ENCODE data around the gene PAX4. TPM values are rescaled to one million over a fixed set of nuclear protein-coding genes. Genes with fewer than 3 reads are reported as not detected.

PAX4 gene
- total and polyA plus RNA-seq, 10 donors: not detected

DNA sequence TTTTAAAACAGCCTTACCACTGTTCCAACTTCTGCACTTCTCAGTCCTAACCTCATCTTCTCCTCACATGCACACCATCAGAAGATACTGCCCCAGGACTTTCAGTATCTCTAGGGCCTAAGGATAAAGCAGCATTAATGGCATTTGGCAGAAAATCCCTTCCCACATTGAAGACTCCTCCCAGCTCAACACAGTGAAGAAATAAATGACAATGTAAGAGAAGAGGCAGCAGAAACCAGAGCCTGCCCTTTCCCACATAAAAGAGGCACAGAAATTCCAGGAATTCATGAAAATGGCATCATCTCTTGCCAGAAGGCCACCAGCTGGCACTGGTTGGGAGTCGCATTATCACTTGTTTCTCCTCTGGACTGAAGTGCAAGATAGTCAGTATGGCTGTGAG lies 36.2 kb downstream of the PAX4 start:
- intact Hi-C loops (cut with DNase I; ENCODE audit: low total_unique reads): loop anchor here (10.0 kb wide), 2 partner anchors 187 to 623 kb away; partner anchors contain the start of gene ZNF800
- Histone ChIP-seq H3K27ac (no peak overlapping the region), H3K36me3 (peaks cover 0 to 62% (median 35%) of the 10 kb centered on the region in 6 donors), H3K9me3 (no peaks in the 10 kb centered on the region), H3K27me3 (replicated peaks in 1 of 7) (no peaks in the 10 kb centered on the region), H3K4me3 (no peak overlapping the region), H3K4me1 (peaks cover 31 to 74% (median 52%) of the 10 kb centered on the region in 6 donors)
- TF ChIP-seq CTCF (IDR thresholded peaks at IDR 0.05 in 8 of 11, conservative IDR thresholded peaks at IDR 0.05 in 3 of 11) (no peak), POLR2A (IDR thresholded peaks at IDR 0.05) (no peak), POLR2AphosphoS5 (IDR thresholded peaks at IDR 0.05) (no peak)
- WGBS, 5 donors: 93 to 100% (median 94%) methylated on average over 1 of the region's 1 CpG
- no peak for DNase-seq

GRCh38 chr7:127580612-127581011 lies 37.3 kb downstream of the PAX4 start:
- H3K9me3 ChIP-seq: no peaks in the 10 kb centered on the region
- DNase-seq: no peak
- H3K36me3 ChIP-seq: peaks cover 0 to 64% (median 35%) of the 10 kb centered on the region in 6 donors
- H3K4me1 ChIP-seq: peaks cover 31 to 63% (median 48%) of the 10 kb centered on the region in 6 donors
- intact Hi-C loops (cut with DNase I; ENCODE audit: low total_unique reads): loop anchor here (10.0 kb wide), 2 partner anchors 186 to 624 kb away; partner anchors contain the start of gene ZNF800
- no peaks in the 10 kb centered on the region for H3K27me3 ChIP-seq (replicated peaks in 1 of 7)
- TF ChIP-seq POLR2A (IDR thresholded peaks at IDR 0.05) (no peak), POLR2AphosphoS5 (IDR thresholded peaks at IDR 0.05) (no peak), CTCF (IDR thresholded peaks at IDR 0.05 in 8 of 11, conservative IDR thresholded peaks at IDR 0.05 in 3 of 11) (no peak)
- no peak overlapping the region for H3K4me3 ChIP-seq
- H3K27ac ChIP-seq: no peak overlapping the region

DNA sequence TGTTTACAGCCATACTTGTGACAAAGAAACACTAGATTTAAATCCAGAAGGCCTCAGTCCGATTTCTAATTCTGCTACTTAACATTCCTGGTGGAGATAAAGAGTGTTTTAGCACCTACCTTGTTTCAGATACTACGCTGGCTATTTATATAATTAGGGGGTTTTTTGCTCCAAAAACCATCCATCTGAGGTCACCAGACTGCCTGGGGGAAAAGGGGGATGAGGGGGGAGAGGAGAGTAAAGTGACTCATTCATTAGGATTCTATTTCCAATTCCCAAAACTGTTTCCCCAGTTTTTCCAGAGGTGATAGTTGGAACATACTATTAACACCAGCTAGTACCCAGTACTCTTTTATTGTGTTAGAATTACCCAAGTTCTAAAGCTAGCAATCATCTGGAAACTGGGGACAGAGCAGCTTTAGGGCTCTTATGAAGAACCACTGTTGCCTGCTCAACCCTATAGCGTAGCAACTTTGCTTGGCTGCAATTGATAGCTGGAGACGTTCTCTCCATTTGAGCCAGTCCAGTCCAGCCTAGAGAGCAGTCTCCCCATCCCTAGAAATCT lies 39.1 kb downstream of the PAX4 start:
- no peak overlapping the region for H3K27ac ChIP-seq
- intact Hi-C loops (cut with DNase I; ENCODE audit: low total_unique reads): no loop called here
- peaks cover 24 to 49% (median 34%) of the 10 kb centered on the region in 6 donors for H3K4me1 ChIP-seq

More for the DNA sequence above, 39.1 kb downstream of the PAX4 start:
- Histone ChIP-seq H3K4me3 (no peak overlapping the region), H3K9me3 (no peaks in the 10 kb centered on the region), H3K36me3 (peaks cover 0 to 74% (median 35%) of the 10 kb centered on the region in 6 donors), H3K27me3 (replicated peaks in 1 of 7) (no peaks in the 10 kb centered on the region)
- 85 to 94% (median 93%) methylated on average over 4 of the region's 4 CpGs for WGBS, 5 donors
- no peak for DNase-seq
- no peak for TF ChIP-seq CTCF (IDR thresholded peaks at IDR 0.05 in 8 of 11, conservative IDR thresholded peaks at IDR 0.05 in 3 of 11)
- TF ChIP-seq POLR2AphosphoS5 (IDR thresholded peaks at IDR 0.05): no peak
- TF ChIP-seq POLR2A (IDR thresholded peaks at IDR 0.05): no peak
